ENCODE results near the gene ZNF578. TPM values are rescaled to one million over a fixed set of nuclear protein-coding genes. Genes with fewer than 3 reads are reported as not detected.
"Not testable (repeated sequence)": the region's sequence is repeated elsewhere in the genome, so short reads cannot be mapped to it uniquely, and the experiment has no call there.

ZNF578 gene
- polyA plus RNA-seq, 3 donors = 0.05 TPM; not detected in 2

DNA sequence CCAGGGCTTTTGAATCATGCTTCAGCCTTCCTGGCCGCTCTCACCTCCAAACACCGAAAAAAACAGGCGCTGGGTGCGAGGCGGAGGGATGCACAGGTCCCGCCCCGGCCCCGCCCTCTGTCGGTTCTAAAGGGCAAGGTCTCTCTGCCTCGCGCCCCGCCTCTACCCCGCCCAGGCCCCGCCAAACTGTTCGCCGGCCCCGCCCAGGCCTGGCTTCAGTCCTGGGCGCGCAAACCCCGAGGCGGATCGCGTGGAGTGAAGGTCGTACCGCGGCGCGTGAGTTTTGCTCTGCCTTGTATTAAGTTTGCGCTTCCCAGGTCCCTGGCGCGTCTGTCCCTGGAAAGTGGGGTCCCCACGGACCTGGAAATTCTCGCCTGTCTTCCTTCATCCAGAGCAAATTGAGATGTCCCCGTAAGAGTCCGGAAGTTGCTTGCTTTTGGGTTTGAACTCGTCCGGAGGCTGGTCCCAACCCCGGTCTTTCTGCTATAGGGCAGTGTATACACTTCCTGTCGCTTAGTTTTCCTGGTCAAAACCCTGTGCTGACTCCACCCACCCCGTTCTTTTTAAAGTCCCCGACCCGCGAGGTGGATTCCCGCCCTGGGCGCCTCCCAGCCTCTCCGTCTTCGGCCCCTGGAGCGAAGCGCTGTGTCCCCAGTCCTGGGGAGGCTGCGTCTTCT, 82.6 kb downstream of the ZNF578 start:
- peak; percentile 68 to 80 (median 69) for DNase-seq
- H3K9ac ChIP-seq (ENCODE audit: insufficient read depth, low read length, poor library complexity, severe bottlenecking) = peak overlapping the region; percentile 63

DNA sequence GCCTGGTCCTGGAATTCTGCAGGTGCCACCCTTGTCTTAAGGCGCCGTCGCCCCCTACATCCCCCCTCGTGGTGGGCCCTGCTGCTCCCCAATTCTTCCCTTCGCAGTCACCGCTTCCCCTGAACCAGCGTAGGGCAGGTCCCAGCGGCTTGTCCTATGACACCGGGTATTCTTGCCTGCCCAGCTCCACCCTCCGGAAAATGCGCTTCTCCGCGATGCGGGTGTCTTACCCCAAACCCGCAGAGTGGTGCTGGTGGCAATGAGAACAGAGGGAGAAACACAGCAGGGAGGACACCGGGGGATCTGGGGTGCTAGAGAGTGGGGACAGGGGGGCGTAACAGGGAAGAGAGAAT, 83.1 kb downstream of the ZNF578 start:
- Mint-ChIP-seq H3K9me3 (peaks cover 18 to 63% (median 45%) of the 10 kb centered on the region in 7 donors), H3K27ac (peak overlapping the region; percentile 76 to 96 (median 88)), H3K4me3 (peak overlapping the region; percentile 88 to 93), H3K4me1 (peaks cover 61% of the 10 kb centered on the region), H3K36me3 (peaks cover 28 to 46% of the 10 kb centered on the region in 2 donors), H3K27me3 (ENCODE audit: low read depth in 3 of 3) (peaks cover 0 to 4% (median 3%) of the 10 kb centered on the region in 3 donors)
- Histone ChIP-seq H3K4me1 (ENCODE audit: control insufficient read depth in 1 of 2, insufficient read depth in 2 of 2, low read length in 2 of 2) (peaks cover 52 to 61% of the 10 kb centered on the region in 2 donors), H3K4me3 (replicated peaks in 1 of 3; ENCODE audit: low read depth in 2 of 3, low read length in 3 of 3) (peak overlapping the region; percentile 56 to 80 (median 71)), H4K20me1 (ENCODE audit: insufficient read depth, low read length) (no peaks in the 10 kb centered on the region), H3K27ac (ENCODE audit: low read depth in 1 of 2, low read length in 2 of 2) (peak overlapping the region; percentile 77 to 88), H3K9me3 (replicated peaks in 1 of 2; ENCODE audit: control insufficient read depth in 1 of 2, insufficient read depth in 1 of 2, low read length in 2 of 2) (peaks cover 16 to 44% of the 10 kb centered on the region in 2 donors), H3K27me3 (ENCODE audit: control insufficient read depth in 2 of 2, insufficient read depth in 2 of 2, low read length in 2 of 2) (no peaks in the 10 kb centered on the region), H3K4me2 (replicated peaks; ENCODE audit: extremely low read depth, low read length, poor library complexity, severe bottlenecking) (peak overlapping the region; percentile 87), H2AFZ (ENCODE audit: insufficient read depth, low read depth, low read length, poor library complexity, severe bottlenecking) (peak overlapping the region; percentile 65), H3K79me2 (ENCODE audit: insufficient read depth, low read length) (peaks cover 59% of the 10 kb centered on the region), H3K9ac (ENCODE audit: insufficient read depth, low read length, poor library complexity, severe bottlenecking) (peak overlapping the region; percentile 63), H3K36me3 (replicated peaks in 1 of 2; ENCODE audit: control insufficient read depth in 1 of 2, insufficient read depth in 2 of 2, low read length in 2 of 2) (peaks cover 4 to 24% of the 10 kb centered on the region in 2 donors)
- WGBS (ENCODE audit: insufficient coverage) = 5% methylated on average over 16 of the region's 17 CpGs
- TF ChIP-seq, protein P1, sequence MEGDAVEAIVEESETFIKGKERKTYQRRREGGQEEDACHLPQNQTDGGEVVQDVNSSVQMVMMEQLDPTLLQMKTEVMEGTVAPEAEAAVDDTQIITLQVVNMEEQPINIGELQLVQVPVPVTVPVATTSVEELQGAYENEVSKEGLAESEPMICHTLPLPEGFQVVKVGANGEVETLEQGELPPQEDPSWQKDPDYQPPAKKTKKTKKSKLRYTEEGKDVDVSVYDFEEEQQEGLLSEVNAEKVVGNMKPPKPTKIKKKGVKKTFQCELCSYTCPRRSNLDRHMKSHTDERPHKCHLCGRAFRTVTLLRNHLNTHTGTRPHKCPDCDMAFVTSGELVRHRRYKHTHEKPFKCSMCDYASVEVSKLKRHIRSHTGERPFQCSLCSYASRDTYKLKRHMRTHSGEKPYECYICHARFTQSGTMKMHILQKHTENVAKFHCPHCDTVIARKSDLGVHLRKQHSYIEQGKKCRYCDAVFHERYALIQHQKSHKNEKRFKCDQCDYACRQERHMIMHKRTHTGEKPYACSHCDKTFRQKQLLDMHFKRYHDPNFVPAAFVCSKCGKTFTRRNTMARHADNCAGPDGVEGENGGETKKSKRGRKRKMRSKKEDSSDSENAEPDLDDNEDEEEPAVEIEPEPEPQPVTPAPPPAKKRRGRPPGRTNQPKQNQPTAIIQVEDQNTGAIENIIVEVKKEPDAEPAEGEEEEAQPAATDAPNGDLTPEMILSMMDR (IDR thresholded peaks at IDR 0.05) = no peak
- DNase-seq = peak in 2 of 3 donors; percentile 24 to 29
- intact Hi-C loops (cut with micrococcal nuclease) = loop anchor here in 1 of 2 donors (10.0 kb wide), 1 partner anchor 262 kb away; no protein-coding TSS in a partner anchor

More for the DNA sequence above, 82.6 kb downstream of the ZNF578 start:
- Histone ChIP-seq H4K20me1 (ENCODE audit: insufficient read depth, low read length) (no peaks in the 10 kb centered on the region), H3K4me3 (replicated peaks in 1 of 3; ENCODE audit: low read depth in 2 of 3, low read length in 3 of 3) (peak overlapping the region; percentile 56 to 80 (median 71)), H2AFZ (ENCODE audit: insufficient read depth, low read depth, low read length, poor library complexity, severe bottlenecking) (peak overlapping the region; percentile 65), H3K27me3 (ENCODE audit: control insufficient read depth in 2 of 2, insufficient read depth in 2 of 2, low read length in 2 of 2) (no peaks in the 10 kb centered on the region), H3K9me3 (replicated peaks in 1 of 2; ENCODE audit: control insufficient read depth in 1 of 2, insufficient read depth in 1 of 2, low read length in 2 of 2) (peaks cover 11 to 39% of the 10 kb centered on the region in 2 donors), H3K36me3 (replicated peaks in 1 of 2; ENCODE audit: control insufficient read depth in 1 of 2, insufficient read depth in 2 of 2, low read length in 2 of 2) (peaks cover 4 to 19% of the 10 kb centered on the region in 2 donors), H3K4me1 (ENCODE audit: control insufficient read depth in 1 of 2, insufficient read depth in 2 of 2, low read length in 2 of 2) (peaks cover 52 to 61% of the 10 kb centered on the region in 2 donors), H3K4me2 (replicated peaks; ENCODE audit: extremely low read depth, low read length, poor library complexity, severe bottlenecking) (peak overlapping the region; percentile 87), H3K79me2 (ENCODE audit: insufficient read depth, low read length) (peaks cover 56% of the 10 kb centered on the region), H3K27ac (ENCODE audit: low read depth in 1 of 2, low read length in 2 of 2) (peak overlapping the region; percentile 77 to 88)
- intact Hi-C loops (cut with micrococcal nuclease) = loop anchor here in 1 of 2 donors (1.0 to 10.0 kb wide), 2 partner anchors 9 to 261 kb away; partner anchors contain the start of gene ZNF808
- Mint-ChIP-seq H3K36me3 (peaks cover 23 to 44% of the 10 kb centered on the region in 2 donors), H3K4me1 (peaks cover 61% of the 10 kb centered on the region), H3K27ac (peak overlapping the region; percentile 76 to 96 (median 88)), H3K9me3 (peaks cover 18 to 58% (median 42%) of the 10 kb centered on the region in 7 donors), H3K27me3 (ENCODE audit: low read depth in 3 of 3) (peaks cover 0 to 4% (median 3%) of the 10 kb centered on the region in 3 donors), H3K4me3 (peak overlapping the region; percentile 88 to 93)
- 3% methylated on average over 50 of the region's 50 CpGs for WGBS (ENCODE audit: insufficient coverage)
- TF ChIP-seq, protein P1 (IDR thresholded peaks at IDR 0.05) = peak; percentile 32

DNA sequence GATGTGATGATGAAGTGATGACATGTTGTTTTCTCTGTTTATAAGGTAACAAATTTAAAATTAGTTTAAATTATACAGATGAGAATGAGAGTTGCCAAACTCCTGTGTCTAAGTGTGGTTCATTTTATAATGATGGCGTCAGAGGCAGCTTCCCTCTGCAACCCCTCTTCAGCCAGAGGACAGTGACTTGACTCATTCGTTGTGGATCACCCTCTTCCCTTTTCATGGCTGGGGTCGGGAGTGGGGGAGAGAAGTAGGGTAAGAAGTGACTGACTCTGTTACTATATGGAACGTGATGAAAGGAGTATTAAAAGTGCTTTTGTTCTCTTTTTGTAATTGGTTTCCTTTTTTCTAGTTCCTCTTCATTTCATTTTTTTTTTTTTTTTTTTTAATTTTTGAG, 85.5 kb downstream of the ZNF578 start:
- not testable (repeated sequence) for H3K27me3 ChIP-seq (ENCODE audit: control insufficient read depth in 2 of 2, insufficient read depth in 2 of 2, low read length in 2 of 2); H3K4me3 ChIP-seq (replicated peaks in 1 of 3; ENCODE audit: low read depth in 2 of 3, low read length in 3 of 3); H3K4me2 ChIP-seq (replicated peaks; ENCODE audit: extremely low read depth, low read length, poor library complexity, severe bottlenecking); H3K27me3 Mint-ChIP-seq (ENCODE audit: low read depth in 3 of 3); H4K20me1 ChIP-seq (ENCODE audit: insufficient read depth, low read length); H3K9ac ChIP-seq (ENCODE audit: insufficient read depth, low read length, poor library complexity, severe bottlenecking); H2AFZ ChIP-seq (ENCODE audit: insufficient read depth, low read depth, low read length, poor library complexity, severe bottlenecking)
- Histone ChIP-seq H3K27ac (ENCODE audit: low read depth in 1 of 2, low read length in 2 of 2) (peak overlapping the region; percentile 59 to 67), H3K36me3 (replicated peaks in 1 of 2; ENCODE audit: control insufficient read depth in 1 of 2, insufficient read depth in 2 of 2, low read length in 2 of 2) (peaks cover 15 to 42% of the 10 kb centered on the region in 2 donors), H3K79me2 (ENCODE audit: insufficient read depth, low read length) (peaks cover 57% of the 10 kb centered on the region), H3K4me1 (ENCODE audit: control insufficient read depth in 1 of 2, insufficient read depth in 2 of 2, low read length in 2 of 2) (peaks cover 44 to 65% of the 10 kb centered on the region in 2 donors), H3K9me3 (replicated peaks in 1 of 2; ENCODE audit: control insufficient read depth in 1 of 2, insufficient read depth in 1 of 2, low read length in 2 of 2) (peaks cover 29 to 63% of the 10 kb centered on the region in 2 donors)
- DNase-seq = peak; percentile 25 to 69 (median 60)
- no CpG with 5 or more reads among the region's 4 CpGs for WGBS (ENCODE audit: insufficient coverage)
- peaks cover 63% of the 10 kb centered on the region for H3K4me1 Mint-ChIP-seq
- H3K9me3 Mint-ChIP-seq = peaks cover 33 to 87% (median 65%) of the 10 kb centered on the region in 7 donors
- H3K4me3 Mint-ChIP-seq = peak overlapping the region in 1 of 2 donors; percentile 48
- intact Hi-C loops (cut with micrococcal nuclease) = loop anchor here in 1 of 2 donors (10.0 kb wide), 1 partner anchor 264 kb away; no protein-coding TSS in a partner anchor
- peak overlapping the region; percentile 73 to 91 (median 89) for H3K27ac Mint-ChIP-seq
- peaks cover 34 to 63% of the 10 kb centered on the region in 2 donors for H3K36me3 Mint-ChIP-seq

All from CD14-positive monocyte (primary cell).